IPS-15b (cell line): Measurements from ENCODE around the gene DCC.

Experiments used
- H3K27me3 ChIP-seq: one replicate; pipeline ENCODE4 v1.6.1; 2013; ENCODE audit warnings: low read length; ENCODE audit not compliant: control insufficient read depth, insufficient read depth
- H3K36me3 ChIP-seq: one replicate; pipeline ENCODE4 v1.6.1; 2013; ENCODE audit warnings: low read length; ENCODE audit not compliant: control insufficient read depth, insufficient read depth
- H3K4me1 ChIP-seq: one replicate; pipeline ENCODE4 v1.6.1; 2013; ENCODE audit warnings: mild to moderate bottlenecking, low read length; ENCODE audit not compliant: control insufficient read depth, insufficient read depth
- H3K4me3 ChIP-seq: one replicate; pipeline ENCODE4 v1.5.1; 2013; ENCODE audit warnings: low read depth, low read length
- H3K9ac ChIP-seq: one replicate; pipeline ENCODE4 v1.6.1; 2013; ENCODE audit warnings: low read depth, mild to moderate bottlenecking, low read length
- H3K9me3 ChIP-seq: one replicate; pipeline ENCODE4 v1.6.1; 2013; ENCODE audit warnings: mild to moderate bottlenecking, low read length; ENCODE audit not compliant: control insufficient read depth, insufficient read depth

DCC gene

GRCh38 chr18:53191634-53192033, 851.6 kb downstream of the DCC start:
- Histone ChIP-seq H3K4me3 (no peak overlapping the region), H3K9me3 (no peaks in the 10 kb centered on the region), H3K9ac (no peak overlapping the region), H3K27me3 (no peaks in the 10 kb centered on the region), H3K36me3 (no peaks in the 10 kb centered on the region), H3K4me1 (peaks cover 3% of the 10 kb centered on the region)

GRCh38 chr18:53193870-53194269, 853.9 kb downstream of the DCC start:
- Histone ChIP-seq H3K4me1 (peaks cover 3% of the 10 kb centered on the region), H3K27me3 (no peaks in the 10 kb centered on the region), H3K9ac (no peak overlapping the region), H3K9me3 (no peaks in the 10 kb centered on the region), H3K36me3 (no peaks in the 10 kb centered on the region), H3K4me3 (no peak overlapping the region)

GRCh38 chr18:53219853-53220252, 879.9 kb downstream of the DCC start:
- no peaks in the 10 kb centered on the region for H3K36me3 ChIP-seq
- peaks cover 3% of the 10 kb centered on the region for H3K4me1 ChIP-seq
- no peaks in the 10 kb centered on the region for H3K27me3 ChIP-seq
- H3K9me3 ChIP-seq = no peaks in the 10 kb centered on the region
- H3K4me3 ChIP-seq = no peak overlapping the region
- H3K9ac ChIP-seq = no peak overlapping the region

- H3K4me3 ChIP-seq = no peak overlapping the region
- H3K27me3 ChIP-seq = no peaks in the 10 kb centered on the region
- no peak overlapping the region for H3K9ac ChIP-seq
- no peaks in the 10 kb centered on the region for H3K36me3 ChIP-seq
- H3K4me1 ChIP-seq = peaks cover 3% of the 10 kb centered on the region
- H3K9me3 ChIP-seq = no peaks in the 10 kb centered on the region
Observed at GRCh38 chr18:53224128-53224778, 884.3 kb downstream of the DCC start.

- Histone ChIP-seq H3K36me3 (no peaks in the 10 kb centered on the region), H3K4me3 (no peak overlapping the region), H3K4me1 (no peaks in the 10 kb centered on the region), H3K9me3 (no peaks in the 10 kb centered on the region), H3K27me3 (no peaks in the 10 kb centered on the region), H3K9ac (no peak overlapping the region)
Observed at GRCh38 chr18:53225567-53226325, 885.7 kb downstream of the DCC start.

- H3K36me3 ChIP-seq = no peaks in the 10 kb centered on the region
- no peaks in the 10 kb centered on the region for H3K9me3 ChIP-seq
- no peaks in the 10 kb centered on the region for H3K27me3 ChIP-seq
- H3K4me3 ChIP-seq = no peak overlapping the region
- no peaks in the 10 kb centered on the region for H3K4me1 ChIP-seq
- no peak overlapping the region for H3K9ac ChIP-seq
Observed at GRCh38 chr18:53234610-53235009, 894.6 kb downstream of the DCC start.

GRCh38 chr18:53241161-53241560, 901.2 kb downstream of the DCC start:
- Histone ChIP-seq H3K36me3 (no peaks in the 10 kb centered on the region), H3K9ac (no peak overlapping the region), H3K27me3 (no peaks in the 10 kb centered on the region), H3K4me1 (no peaks in the 10 kb centered on the region), H3K9me3 (no peaks in the 10 kb centered on the region), H3K4me3 (no peak overlapping the region)

- Histone ChIP-seq H3K36me3 (no peaks in the 10 kb centered on the region), H3K9ac (no peak overlapping the region), H3K4me3 (no peak overlapping the region), H3K9me3 (no peaks in the 10 kb centered on the region), H3K27me3 (no peaks in the 10 kb centered on the region), H3K4me1 (peaks cover 6% of the 10 kb centered on the region)
Observed at GRCh38 chr18:53253789-53254188, 913.8 kb downstream of the DCC start.

- Histone ChIP-seq H3K36me3 (no peaks in the 10 kb centered on the region), H3K27me3 (no peaks in the 10 kb centered on the region), H3K9ac (no peak overlapping the region), H3K4me1 (peaks cover 6% of the 10 kb centered on the region), H3K9me3 (no peaks in the 10 kb centered on the region), H3K4me3 (no peak overlapping the region)
Observed at GRCh38 chr18:53254265-53254664, 914.3 kb downstream of the DCC start.

- Histone ChIP-seq H3K9ac (no peak overlapping the region), H3K4me3 (no peak overlapping the region), H3K27me3 (no peaks in the 10 kb centered on the region), H3K4me1 (no peaks in the 10 kb centered on the region), H3K9me3 (no peaks in the 10 kb centered on the region), H3K36me3 (peaks cover 3% of the 10 kb centered on the region)
Observed at GRCh38 chr18:53261241-53261640, 921.2 kb downstream of the DCC start.

- Histone ChIP-seq H3K4me1 (no peaks in the 10 kb centered on the region), H3K9ac (no peak overlapping the region), H3K36me3 (no peaks in the 10 kb centered on the region), H3K4me3 (no peak overlapping the region), H3K27me3 (no peaks in the 10 kb centered on the region), H3K9me3 (no peaks in the 10 kb centered on the region)
Observed at GRCh38 chr18:53266850-53267249, 926.9 kb downstream of the DCC start.

- H3K9ac ChIP-seq = no peak overlapping the region
- no peaks in the 10 kb centered on the region for H3K36me3 ChIP-seq
- H3K9me3 ChIP-seq = no peaks in the 10 kb centered on the region
- H3K4me1 ChIP-seq = no peaks in the 10 kb centered on the region
- H3K27me3 ChIP-seq = no peaks in the 10 kb centered on the region
- H3K4me3 ChIP-seq = no peak overlapping the region
Observed at GRCh38 chr18:53268455-53268854, 928.5 kb downstream of the DCC start.
